Keratinocyte (primary cell): ENCODE results near the gene ASIC1.

Experiments used
- CTCF ChIP-seq, 3 experiments: IDR thresholded peaks in 1 of 3; conservative IDR thresholded peaks in 1 of 3; optimal IDR thresholded peaks in 1 of 3; 2 replicates in 2 of 3; 3 replicates in 1 of 3; pipeline versions ENCODE3 to v1.5.1; 2011; ENCODE audit warnings: low read length in 3 of 3, mild to moderate bottlenecking in 3 of 3, moderate library complexity in 2 of 3, control low read depth in 1 of 3, inconsistent platforms in 1 of 3; ENCODE audit not compliant: insufficient read depth in 2 of 3; ENCODE audit errors: extremely low read depth in 1 of 3
- EZH2 ChIP-seq: IDR thresholded peaks from one replicate; pipeline ENCODE4 v1.6.1; 2012; ENCODE audit warnings: inconsistent platforms, mild to moderate bottlenecking, low read length, moderate library complexity

DNA sequence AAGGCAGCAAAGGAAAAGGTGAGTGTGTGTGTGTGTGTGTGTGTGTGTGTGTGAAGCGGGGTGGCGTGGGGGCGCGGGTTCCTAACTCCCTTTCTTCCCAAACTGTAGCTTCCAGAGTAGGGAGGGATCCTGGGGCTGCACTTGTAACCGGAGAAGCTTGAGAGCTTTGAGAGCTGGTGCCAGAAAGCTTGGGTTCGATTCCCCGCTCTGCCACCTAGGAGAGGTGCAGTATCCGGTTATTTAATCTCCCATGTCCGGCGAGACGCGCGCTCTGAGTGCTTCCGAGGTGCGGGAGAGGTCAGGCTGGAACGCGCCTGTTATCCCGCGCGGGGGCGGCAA, 24.9 kb upstream of the ASIC1 start:
- TF ChIP-seq EZH2 (no peak), CTCF (optimal IDR thresholded peaks at IDR 0.05 in 1 of 3, IDR thresholded peaks at IDR 0.05 in 1 of 3, conservative IDR thresholded peaks at IDR 0.05 in 1 of 3; ENCODE audit: extremely low read depth in 1 of 3, insufficient read depth in 2 of 3, low read length in 3 of 3) (no peak)
